ENCODE data around the gene SRSF5. TPM values are rescaled to one million over a fixed set of nuclear protein-coding genes. Genes with fewer than 3 reads are reported as not detected.

The SRSF5 gene
- total and polyA plus RNA-seq, 2 of the 13 experiments (the other 11 are each of a cell fraction or from before 2014, with no cell fraction given): 189 to 277 TPM

GRCh38 chr14:69818758-69819191, 51.8 kb downstream of the SRSF5 start:
- Histone ChIP-seq H2AFZ (ENCODE audit: low read length) (no peak overlapping the region), H3K27me3 (ENCODE audit: control insufficient read depth in 1 of 2, insufficient read depth in 2 of 2, low read length in 2 of 2) (no peaks in the 10 kb centered on the region; a peak in 1 of 5 replicates), H3K79me2 (ENCODE audit: insufficient read depth, low read length) (no peaks in the 10 kb centered on the region), H3K4me1 (ENCODE audit: insufficient read depth, low read length) (peaks cover 12% of the 10 kb centered on the region), H3K4me2 (ENCODE audit: low read depth, low read length) (0 out of 2 replicates have a peak overlapping the region, but pooled peaks have one; percentile 19), H3K36me3 (replicated peaks in 1 of 2; ENCODE audit: control insufficient read depth in 1 of 2, insufficient read depth in 2 of 2, low read length in 2 of 2) (no peaks in the 10 kb centered on the region), H3K27ac (ENCODE audit: extremely low read length, insufficient read depth, low read length) (no peak overlapping the region), H4K20me1 (ENCODE audit: insufficient read depth, low read length) (no peaks in the 10 kb centered on the region), H3K9me3 (ENCODE audit: low read length) (no peaks in the 10 kb centered on the region), H3K4me3 (replicated peaks in 1 of 3; ENCODE audit: insufficient read depth in 1 of 3, low read depth in 2 of 3, low read length in 3 of 3) (no peak overlapping the region), H3K9ac (ENCODE audit: insufficient read depth, low read depth, low read length) (no peak overlapping the region)
- WGBS (ENCODE audit: low lambda C conversion rate): 7% methylated on average over 11 of the region's 11 CpGs
- peak; percentile 92 for FAIRE-seq
- peak; percentile 68 for DNase-seq (ENCODE audit: low spot score)
- intact Hi-C loops (cut with micrococcal nuclease; ENCODE audit: unreplicated experiment) (loop anchor here (1.0 to 10.0 kb wide), 5 partner anchors 66 to 500 kb away; no protein-coding TSS in a partner anchor), in situ Hi-C loops (cut with HindIII; ENCODE audit: extremely low pct_ligation_motif_present, low pct_unique_long_range_greater_than_20kb) (loop anchor here (5.0 to 10.0 kb wide), 2 partner anchors 209 to 496 kb away; no protein-coding TSS in a partner anchor)
- no TSS peak for BruUV-seq (replicated peaks)
- POLR2A ChIA-PET: interaction anchor here (1.0 kb wide), 1 partner anchor 60 kb away, joined by 3 read pairs; the partner anchor contains the start of gene SMOC1
- ATAC-seq: peak; percentile 94
- CTCF ChIA-PET (ENCODE audit: low intra/inter-chr PET ratio, low total read pairs): interaction anchor here (0.6 to 3.0 kb wide), 7 partner anchors 18 to 499 kb away, joined by 3 to 45 read pairs (median 8); no protein-coding TSS in a partner anchor
- TF ChIP-seq TFE3 (CRISPR knock-in tag; IDR thresholded peaks at IDR 0.05) (0 out of 2 replicates have a peak, but pooled peaks have one; percentile 17), TOE1 (CRISPR knock-in tag; IDR thresholded peaks at IDR 0.05) (no peak), ZBTB25 (CRISPR knock-in tag; IDR thresholded peaks at IDR 0.05) (peak; percentile 53; the same call in 1 of the 2 replicates), SOX5 (CRISPR knock-in tag; IDR thresholded peaks at IDR 0.05; ENCODE audit: borderline replicate concordance) (0 out of 2 replicates have a peak, but pooled peaks have one; percentile 10), ZNF318 (CRISPR knock-in tag; IDR thresholded peaks at IDR 0.05) (no peak), SMC3 (IDR thresholded peaks at IDR 0.05; ENCODE audit: low read length) (peak; percentile 99), HDAC2 (CRISPR knock-in tag; IDR thresholded peaks at IDR 0.05) (0 out of 2 replicates have a peak, but pooled peaks have one; percentile 26), ZNF354B (CRISPR knock-in tag; IDR thresholded peaks at IDR 0.05) (no peak), ZNF782 (CRISPR knock-in tag; IDR thresholded peaks at IDR 0.05; ENCODE audit: borderline replicate concordance) (no peak), POLR2AphosphoS2 (IDR thresholded peaks at IDR 0.05; ENCODE audit: low read depth, low read length) (no peak), KAT8 (CRISPR knock-in tag; IDR thresholded peaks at IDR 0.05) (peak; percentile 40; the same call in 1 of the 2 replicates), ETS1 (CRISPR knock-in tag; IDR thresholded peaks at IDR 0.05) (no peak), STAG1 (CRISPR knock-in tag; IDR thresholded peaks at IDR 0.05) (peak; percentile 92)

Measured in HepG2 (cell line).